Sigmoid colon (tissue), 4 donors: ENCODE measurements around the gene SRP54.

ENCODE experiments used
- CTCF ChIP-seq, 4 experiments: fragments of 450-650 bp in 3 of 4; fragments of 200-600 bp in 1 of 4; IDR thresholded peaks; one replicate each; pipeline ENCODE4 v1.5.1; 2016 to 2019; ENCODE audit warnings: antibody characterized with exemption in 4 of 4, mild to moderate bottlenecking in 3 of 4, moderate library complexity in 2 of 4
- POLR2A ChIP-seq, 2 donors: fragments of 450-650 bp; IDR thresholded peaks; one replicate each; pipeline ENCODE4 v1.6.1; 2016; ENCODE audit warnings: antibody characterized with exemption in 2 of 2, mild to moderate bottlenecking in 2 of 2, moderate library complexity in 2 of 2
- POLR2AphosphoS5 ChIP-seq, 4 donors: sonication (generic); formaldehyde crosslinking; IDR thresholded peaks; one replicate each; pipeline ENCODE4 v1.6.1; 2017; ENCODE audit warnings: antibody characterized with exemption in 4 of 4

DNA sequence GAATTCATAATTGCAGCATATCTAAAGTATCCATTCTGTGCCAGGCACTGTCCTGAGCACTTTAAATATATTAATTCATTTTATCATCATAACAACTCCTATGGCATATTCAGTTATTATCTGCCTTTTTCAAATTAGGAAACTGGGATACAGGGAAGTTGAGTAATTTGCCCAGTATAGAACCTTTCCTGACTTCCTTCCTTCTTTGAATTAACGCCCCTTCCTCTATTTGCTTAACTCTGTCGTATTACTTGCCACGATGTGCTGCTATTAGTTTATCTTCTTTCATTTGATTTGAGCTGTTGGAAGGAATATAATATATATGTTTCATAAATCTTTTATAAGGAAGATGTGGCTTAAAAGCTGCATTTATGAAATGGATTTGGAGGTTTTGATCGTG is 37.9 kb downstream of the SRP54 start:
- TF ChIP-seq CTCF (IDR thresholded peaks at IDR 0.05), result no peak
- no peak for TF ChIP-seq POLR2AphosphoS5 (IDR thresholded peaks at IDR 0.05)
- TF ChIP-seq POLR2A (IDR thresholded peaks at IDR 0.05), result no peak
